Endothelial cell of umbilical vein (primary cell): Measurements from ENCODE around the gene R3HCC1L. TPM values are rescaled to one million over a fixed set of nuclear protein-coding genes. Genes with fewer than 3 reads are reported as not detected.

Source experiments
- BruUV-seq: library from RNA; stranded (reverse); fragments of 400-500 nt; replicated peaks from 2 replicates; lab custom pipeline; 2021; lab: Mats Ljungman, UMichigan
- CTCF ChIA-PET: fragments of 300-600, 350-600 bp; sonication (Branson Sonifier 250); formaldehyde crosslinking; loops from one replicate; lab custom pipeline; 2021; ENCODE audit warnings: antibody characterized with exemption, inconsistent platforms; lab: Charles Lee
- POLR2A ChIA-PET: fragments of 300-600, 350-600 bp; sonication (Branson Sonifier 250); formaldehyde crosslinking; loops from one replicate; lab custom pipeline; 2021; ENCODE audit warnings: antibody characterized with exemption, inconsistent platforms; lab: Charles Lee
- DNase-seq: peaks from one replicate; pipeline ENCODE4 v3.0.0-alpha.2; 2011; ENCODE audit warnings: low read depth, low spot score
- FAIRE-seq: peaks from 2 replicates; lab custom pipeline; 2011; peaks lifted over from hg19 to GRCh38; lab: Jason Lieb, UNC
- H2AFZ ChIP-seq: 2 replicates; pipeline ENCODE4 v1.6.0; 2012; ENCODE audit warnings: low read depth, low read length, control low read depth, inconsistent platforms
- H3K27ac ChIP-seq: 2 replicates; pipeline ENCODE4 v1.5.1; 2011; ENCODE audit warnings: low read depth, mild to moderate bottlenecking, control low read depth, low read length, moderate library complexity; ENCODE audit not compliant: insufficient read depth
- H3K27me3 ChIP-seq, 2 experiments: 2 replicates each; pipeline versions ENCODE4 v1.6.0 to v1.6.1; 2011; ENCODE audit warnings: low read length in 2 of 2, mixed read lengths in 1 of 2; ENCODE audit not compliant: control insufficient read depth in 2 of 2, insufficient read depth in 2 of 2
- H3K36me3 ChIP-seq, 2 experiments: 2 replicates in 1 of 2; 3 replicates in 1 of 2; pipeline ENCODE4 v1.5.1; 2011; ENCODE audit warnings: low read length in 2 of 2, mild to moderate bottlenecking in 1 of 2, moderate library complexity in 1 of 2; ENCODE audit not compliant: control insufficient read depth in 2 of 2, insufficient read depth in 2 of 2; ENCODE audit errors: extremely low read depth in 1 of 2
- H3K4me1 ChIP-seq: 3 replicates; pipeline ENCODE4 v1.5.1; 2011; ENCODE audit warnings: mild to moderate bottlenecking, low read length; ENCODE audit not compliant: control insufficient read depth, insufficient read depth; ENCODE audit errors: extremely low read depth
- H3K4me2 ChIP-seq: 2 replicates; pipeline ENCODE4 v1.6.1; 2011; ENCODE audit warnings: low read length, control low read depth, mixed read lengths; ENCODE audit not compliant: insufficient read depth
- H3K4me3 ChIP-seq, 3 experiments: fragments of 200-600 bp in 1 of 3; sonication (generic), shearing (Covaris generic) in 1 of 3; replicated peaks in 1 of 3; 2 replicates each; pipeline ENCODE4 v1.5.1; 2011 to 2016; ENCODE audit warnings: control low read depth in 3 of 3, low read length in 3 of 3, mild to moderate bottlenecking in 2 of 3, inconsistent platforms in 1 of 3, low read depth in 1 of 3, moderate library complexity in 1 of 3; ENCODE audit not compliant: insufficient read depth in 1 of 3
- H3K79me2 ChIP-seq: 2 replicates; pipeline ENCODE4 v1.6.0; 2012; ENCODE audit warnings: low read length, inconsistent platforms; ENCODE audit not compliant: control insufficient read depth, insufficient read depth
- H3K9ac ChIP-seq: replicated peaks from 2 replicates; pipeline ENCODE3; 2011; ENCODE audit warnings: low read length, control low read depth; ENCODE audit not compliant: insufficient read depth; ENCODE audit errors: extremely low read depth
- H3K9me1 ChIP-seq: replicated peaks from 3 replicates; pipeline ENCODE4 v1.6.0; 2011; ENCODE audit warnings: mild to moderate bottlenecking, low read length; ENCODE audit not compliant: control insufficient read depth, insufficient read depth; ENCODE audit errors: extremely low read depth
- H3K9me3 ChIP-seq: replicated peaks from 2 replicates; pipeline ENCODE4 v1.5.1; 2012; ENCODE audit warnings: low read length, inconsistent platforms; ENCODE audit not compliant: control insufficient read depth, insufficient read depth
- H4K20me1 ChIP-seq: replicated peaks from 2 replicates; pipeline ENCODE3; 2011; ENCODE audit warnings: mild to moderate bottlenecking, low read length; ENCODE audit not compliant: control insufficient read depth, insufficient read depth; ENCODE audit errors: extremely low read depth
- EZH2 ChIP-seq: IDR thresholded peaks from 2 replicates; pipeline ENCODE4 v1.6.1; 2012; ENCODE audit warnings: borderline replicate concordance, low read depth, mild to moderate bottlenecking, moderate library complexity, low read length, inconsistent platforms; ENCODE audit not compliant: severe bottlenecking
- FOS ChIP-seq: IDR thresholded peaks from 2 replicates; pipeline ENCODE4 v1.6.1; 2011; ENCODE audit warnings: mild to moderate bottlenecking, low read length, moderate library complexity, borderline replicate concordance; ENCODE audit not compliant: insufficient read depth
- GATA2 ChIP-seq: IDR thresholded peaks from 2 replicates; pipeline ENCODE4 v1.7.0; 2011; ENCODE audit warnings: low read depth, mild to moderate bottlenecking, moderate library complexity, mixed read lengths, low read length; ENCODE audit not compliant: insufficient read length, insufficient read depth
- JUN ChIP-seq: IDR thresholded peaks from 2 replicates; pipeline ENCODE4 v1.6.1; 2011; ENCODE audit warnings: borderline replicate concordance, low read depth; ENCODE audit not compliant: insufficient read length, insufficient read depth
- MYC ChIP-seq: IDR thresholded peaks from one replicate; pipeline ENCODE4 v1.6.1; 2011; ENCODE audit warnings: mild to moderate bottlenecking, low read depth, low read length
- POLR2A ChIP-seq: IDR thresholded peaks from 2 replicates; pipeline ENCODE4 v1.6.1; 2012; ENCODE audit warnings: low read depth, mild to moderate bottlenecking, control low read depth, low read length
- dilution Hi-C: fragments of 300-500 bp; cut with MboI; formaldehyde crosslinking; loops from one replicate; pipeline ENCODE4 v1.15.0; 2019; ENCODE audit warnings: low sequenced_read_pairs; ENCODE audit not compliant: extremely low pct_ligation_motif_present
- intact Hi-C: fragments of 100-400 bp; cut with micrococcal nuclease; formaldehyde crosslinking; loops from one replicate; pipeline ENCODE4 v1.10.0; 2022
- polyA plus RNA-seq, 4 experiments: library from polyadenylated mRNA; depleted of rRNA in 3 of 4; stranded (reverse) in 3 of 4; unstranded in 1 of 4; fragments of >200 nt; gene quantifications; 2 replicates each; pipeline versions ENCODE4 v1.2.1 to v1.2.3, GENCODE V29; 2011 to 2012; ENCODE audit warnings: missing spikeins in 1 of 4
- total RNA-seq: library from RNA; stranded (reverse); gene quantifications from 2 replicates; pipeline ENCODE4 v1.2.3, GENCODE V29; 2021
- TF ChIP-seq, protein P1 (sequence below): IDR thresholded peaks from 2 replicates; pipeline ENCODE4 v1.6.1; 2011; ENCODE audit not compliant: insufficient read depth, insufficient read length

Gene R3HCC1L
- total and polyA plus RNA-seq, 2 donors (not counting 3 experiments of a cell fraction or from before 2014, with no cell fraction given): 6.3 to 12.4 TPM

- Histone ChIP-seq H3K79me2 (no peaks in the 10 kb centered on the region), H3K4me2 (no peak overlapping the region), H3K27me3 (peaks cover 2 to 3% of the 10 kb centered on the region in 2 experiments), H3K9me3 (no peaks in the 10 kb centered on the region), H3K27ac (no peak overlapping the region), H3K36me3 (no peaks in the 10 kb centered on the region), H4K20me1 (no peaks in the 10 kb centered on the region), H3K4me3 (no peak overlapping the region), H2AFZ (no peak overlapping the region), H3K9me1 (no peaks in the 10 kb centered on the region), H3K9ac (no peak overlapping the region), H3K4me1 (peaks cover 17% of the 10 kb centered on the region)
- FAIRE-seq (no peak), DNase-seq (no peak)
- TF ChIP-seq POLR2A: no peak
- no peak for TF ChIP-seq JUN
- no peak for TF ChIP-seq EZH2
- no peak for TF ChIP-seq GATA2
- TF ChIP-seq MYC: no peak
- no peak for TF ChIP-seq FOS
- TF ChIP-seq, protein P1, sequence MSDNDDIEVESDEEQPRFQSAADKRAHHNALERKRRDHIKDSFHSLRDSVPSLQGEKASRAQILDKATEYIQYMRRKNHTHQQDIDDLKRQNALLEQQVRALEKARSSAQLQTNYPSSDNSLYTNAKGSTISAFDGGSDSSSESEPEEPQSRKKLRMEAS: no peak
- ChIA-PET CTCF (interaction anchor here (0.6 to 1.2 kb wide), 2 partner anchors 14 to 146 kb away, joined by 3 read pairs; no protein-coding TSS in a partner anchor), POLR2A (no interaction called here)
- BruUV-seq: no TSS peak
- dilution Hi-C loops (no loop called here), intact Hi-C loops (no loop called here)
Measured at GRCh38 chr10:98273057-98273850, 138.8 kb downstream of the R3HCC1L start.

- no peaks in the 10 kb centered on the region for H3K36me3 ChIP-seq
- H3K4me1 ChIP-seq: peaks cover 7% of the 10 kb centered on the region
- no peak overlapping the region for H3K9ac ChIP-seq
- no peak overlapping the region for H3K27ac ChIP-seq
- peaks cover 2 to 5% of the 10 kb centered on the region in 2 experiments for H3K27me3 ChIP-seq
- TF ChIP-seq FOS (no peak), GATA2 (no peak), MYC (no peak), POLR2A (no peak)
- TF ChIP-seq, protein P1: no peak
- CTCF ChIA-PET: no interaction called here
- no peaks in the 10 kb centered on the region for H3K79me2 ChIP-seq
- no peak for FAIRE-seq
- H3K4me3 ChIP-seq: no peak overlapping the region
- intact Hi-C loops: no loop called here
- DNase-seq: no peak
- no TSS peak for BruUV-seq
- dilution Hi-C loops: no loop called here
- H3K9me1 ChIP-seq: no peaks in the 10 kb centered on the region
- H3K9me3 ChIP-seq: no peaks in the 10 kb centered on the region
- no peaks in the 10 kb centered on the region for H4K20me1 ChIP-seq
- no peak overlapping the region for H2AFZ ChIP-seq
- no peak overlapping the region for H3K4me2 ChIP-seq
- POLR2A ChIA-PET: no interaction called here
Measured at GRCh38 chr10:98274562-98274961, 140.1 kb downstream of the R3HCC1L start.
